H4 (cell line): ENCODE data around the gene TSEN2. TPM values are rescaled to one million over a fixed set of nuclear protein-coding genes. Genes with fewer than 3 reads are reported as not detected.
A peak's percentile ranks its signal among the peaks of the same experiment; 100 is the strongest.
"Not testable (repeated sequence)": the region's sequence is repeated elsewhere in the genome, so short reads cannot be mapped to it uniquely, and the experiment has no call there.

Experiments
- DNase-seq: peaks from one replicate; pipeline ENCODE4 v3.0.0-alpha.2; 2015; ENCODE audit warnings: low spot score
- total RNA-seq: library from RNA; depleted of rRNA; stranded (reverse); fragments of >200 nt; shearing (Covaris generic); gene quantifications from 2 replicates; pipeline ENCODE4 v1.2.3, GENCODE V29; 2014

Gene TSEN2
- total RNA-seq, 1 experiment from 2014 or later, result 13.7 TPM

- DNase-seq, result no peak
Observed at GRCh38 chr3:12503126-12503957, 19.1 kb downstream of the TSEN2 start.

- no peak for DNase-seq
Observed at GRCh38 chr3:12506201-12506709, 22.0 kb downstream of the TSEN2 start.

GRCh38 chr3:12507591-12508281 is 23.5 kb downstream of the TSEN2 start:
- no peak for DNase-seq

GRCh38 chr3:12508291-12508700 is 24.0 kb downstream of the TSEN2 start:
- DNase-seq, result peak; percentile 16

- no peak for DNase-seq
Observed at GRCh38 chr3:12509466-12509865, 25.2 kb downstream of the TSEN2 start.

- DNase-seq, result no peak
Observed at GRCh38 chr3:12512534-12513118, 28.3 kb downstream of the TSEN2 start.

GRCh38 chr3:12513694-12514446 is 29.6 kb downstream of the TSEN2 start:
- DNase-seq, result no peak

GRCh38 chr3:12515631-12516030 is 31.4 kb downstream of the TSEN2 start:
- DNase-seq, result no peak

GRCh38 chr3:12516873-12517272 is 32.6 kb downstream of the TSEN2 start:
- DNase-seq, result no peak

- no peak for DNase-seq
Observed at GRCh38 chr3:12518261-12519028, 34.2 kb downstream of the TSEN2 start.

- no peak for DNase-seq
Observed at GRCh38 chr3:12521010-12521409, 36.7 kb downstream of the TSEN2 start.

GRCh38 chr3:12522721-12523120 is 38.4 kb downstream of the TSEN2 start:
- DNase-seq, result no peak

GRCh38 chr3:12527757-12528143 is 43.5 kb downstream of the TSEN2 start:
- no peak for DNase-seq

GRCh38 chr3:12532182-12532581 is 47.9 kb downstream of the TSEN2 start:
- no peak for DNase-seq

GRCh38 chr3:12536423-12536822 is 52.1 kb downstream of the TSEN2 start:
- no peak for DNase-seq

- DNase-seq, result no peak
Observed at GRCh38 chr3:12541625-12542024, 57.3 kb downstream of the TSEN2 start.

- not testable (repeated sequence) for DNase-seq
Observed at GRCh38 chr3:12543497-12543896, 59.2 kb downstream of the TSEN2 start.

GRCh38 chr3:12544652-12545472 is 60.6 kb downstream of the TSEN2 start:
- no peak for DNase-seq

GRCh38 chr3:12545473-12545791 is 61.2 kb downstream of the TSEN2 start, which contains the start of gene MKRN2OS:
Gene MKRN2OS, minus strand, starts transcription at chr3:12545499. Its CDS starts 35 bp downstream, at chr3:12545464.
- no peak for DNase-seq
